ENCODE results near the gene LILRA5.
A peak's percentile ranks its signal among the peaks of the same experiment; 100 is the strongest.

LILRA5 gene

GRCh38 chr19:54271106-54271505, 41.9 kb downstream of the LILRA5 start:
- TF ChIP-seq CTCF (IDR thresholded peaks at IDR 0.05) = no peak

GRCh38 chr19:54268936-54269335, 44.0 kb downstream of the LILRA5 start:
- no peak for TF ChIP-seq CTCF (IDR thresholded peaks at IDR 0.05)

- TF ChIP-seq CTCF (IDR thresholded peaks at IDR 0.05) = peak; percentile 79
These were observed 46.8 kb downstream of the LILRA5 start for GRCh38 chr19:54266133-54266532.

GRCh38 chr19:54262470-54262869, 50.5 kb downstream of the LILRA5 start:
- no peak for TF ChIP-seq CTCF (IDR thresholded peaks at IDR 0.05)

- no peak for TF ChIP-seq CTCF (IDR thresholded peaks at IDR 0.05)
These were observed 50.9 kb downstream of the LILRA5 start for GRCh38 chr19:54262066-54262465.

- TF ChIP-seq CTCF (IDR thresholded peaks at IDR 0.05) = no peak
These were observed 55.9 kb downstream of the LILRA5 start, which contains the start of gene LILRB5 for GRCh38 chr19:54257116-54257480. LILRB5 (minus strand) TSS chr19:54257273; CDS start chr19:54257193, 80 bp downstream.

All from LNCAP (cell line).